Measurements from ENCODE around the gene TIGD6. TPM values are rescaled to one million over a fixed set of nuclear protein-coding genes. Genes with fewer than 3 reads are reported as not detected.

Gene TIGD6
- total RNA-seq, 3 donors from 2014 or later = 5.6 to 11.0 (median 5.6) TPM

GRCh38 chr5:150023136-150023535 lies 22.7 kb upstream of the TIGD6 start:
- H3K36me3 ChIP-seq = peaks cover 7% of the 10 kb centered on the region
- intact Hi-C loops (cut with DNase I; ENCODE audit: low total_unique reads) = no loop called here
- H3K9me3 ChIP-seq = no peaks in the 10 kb centered on the region
- H3K4me1 ChIP-seq = peaks cover 0 to 9% of the 10 kb centered on the region in 2 donors
- no peaks in the 10 kb centered on the region for H3K27me3 ChIP-seq
- H3K4me3 ChIP-seq = no peak overlapping the region
- no peak for TF ChIP-seq CTCF (IDR thresholded peaks at IDR 0.05)
- TF ChIP-seq POLR2AphosphoS5 (IDR thresholded peaks at IDR 0.05) = no peak
- TF ChIP-seq POLR2A (IDR thresholded peaks at IDR 0.05) = no peak
- H3K27ac ChIP-seq = peak overlapping the region; percentile 71
- DNase-seq (ENCODE audit: low spot score in 2 of 2) = no peak

DNA sequence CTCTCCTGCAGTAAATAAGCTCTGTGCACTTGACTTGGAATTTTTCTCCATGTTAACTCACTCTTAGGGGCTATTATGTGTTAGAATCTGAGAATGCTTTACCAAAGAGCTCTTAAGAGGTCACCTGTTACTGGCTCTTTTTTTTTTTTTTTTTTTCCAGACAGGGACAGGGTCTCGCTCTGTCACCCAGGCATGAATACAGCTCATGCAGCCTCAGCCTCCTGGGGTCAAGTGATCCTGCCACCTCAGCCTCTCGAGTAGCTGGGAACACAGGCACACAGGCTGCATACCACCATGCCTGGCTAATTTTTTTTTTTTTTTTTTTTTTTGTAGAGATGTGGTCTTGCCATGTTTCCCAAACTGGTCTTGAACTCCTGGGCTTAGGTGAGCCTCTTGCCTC lies 22.2 kb upstream of the TIGD6 start:
- peak overlapping the region; percentile 71 to 77 for H3K27ac ChIP-seq
- intact Hi-C loops (cut with DNase I; ENCODE audit: low total_unique reads) = no loop called here

GRCh38 chr5:150022158-150022531 lies 21.7 kb upstream of the TIGD6 start:
- Histone ChIP-seq H3K27me3 (no peaks in the 10 kb centered on the region), H3K9me3 (no peaks in the 10 kb centered on the region), H3K4me1 (peaks cover 0 to 9% of the 10 kb centered on the region in 2 donors), H3K4me3 (peak overlapping the region in 2 of 3 donors; percentile 18 to 21), H3K27ac (peak overlapping the region; percentile 71 to 77), H3K36me3 (peaks cover 7% of the 10 kb centered on the region)
- TF ChIP-seq POLR2A (IDR thresholded peaks at IDR 0.05) = no peak
- intact Hi-C loops (cut with DNase I; ENCODE audit: low total_unique reads) = no loop called here
- no peak for DNase-seq (ENCODE audit: low spot score in 2 of 2)

More for the DNA sequence above, 22.2 kb upstream of the TIGD6 start:
- no peaks in the 10 kb centered on the region for H3K9me3 ChIP-seq
- H3K27me3 ChIP-seq = no peaks in the 10 kb centered on the region
- peaks cover 7% of the 10 kb centered on the region for H3K36me3 ChIP-seq
- H3K4me1 ChIP-seq = peaks cover 0 to 9% of the 10 kb centered on the region in 2 donors
- no peak overlapping the region for H3K4me3 ChIP-seq
- TF ChIP-seq POLR2A (IDR thresholded peaks at IDR 0.05) (no peak), POLR2AphosphoS5 (IDR thresholded peaks at IDR 0.05) (no peak), CTCF (IDR thresholded peaks at IDR 0.05) (no peak)
- no peak for DNase-seq (ENCODE audit: low spot score in 2 of 2)

- DNase-seq (ENCODE audit: low spot score in 2 of 2) = peak in 1 of 2 donors; percentile 82
- Histone ChIP-seq H3K27me3 (no peaks in the 10 kb centered on the region), H3K27ac (peak overlapping the region; percentile 71 to 77), H3K4me1 (peaks cover 0 to 9% of the 10 kb centered on the region in 2 donors), H3K9me3 (no peaks in the 10 kb centered on the region), H3K4me3 (peak overlapping the region in 2 of 3 donors; percentile 18 to 21), H3K36me3 (peaks cover 6% of the 10 kb centered on the region)
- TF ChIP-seq POLR2AphosphoS5 (IDR thresholded peaks at IDR 0.05) (no peak), CTCF (IDR thresholded peaks at IDR 0.05) (no peak), POLR2A (IDR thresholded peaks at IDR 0.05) (no peak)
- intact Hi-C loops (cut with DNase I; ENCODE audit: low total_unique reads) = no loop called here
These were observed 21.2 kb upstream of the TIGD6 start for GRCh38 chr5:150021491-150022157.

DNA sequence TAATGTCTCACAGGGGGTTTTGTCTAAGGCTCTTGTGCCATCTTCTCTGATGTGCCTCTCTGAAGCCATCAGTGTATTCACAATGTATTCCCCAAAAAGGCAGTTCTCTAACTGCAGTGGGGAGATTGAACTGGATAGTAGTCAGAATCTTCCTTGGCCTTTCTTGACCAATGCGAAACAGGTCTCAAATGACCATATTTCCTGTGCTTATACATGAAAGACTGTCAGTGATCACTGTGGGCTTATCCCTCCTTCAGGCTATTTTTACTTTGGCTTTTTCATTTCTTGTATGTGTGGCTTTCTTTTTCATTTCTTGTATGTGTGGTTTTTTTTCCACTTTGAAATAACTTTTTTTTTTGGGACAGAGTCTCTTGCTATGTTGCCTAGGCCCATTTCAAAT lies 19.8 kb upstream of the TIGD6 start:
- no peak overlapping the region for H3K4me3 ChIP-seq
- H3K27me3 ChIP-seq = no peaks in the 10 kb centered on the region
- no peaks in the 10 kb centered on the region for H3K9me3 ChIP-seq
- H3K4me1 ChIP-seq = peaks cover 0 to 9% of the 10 kb centered on the region in 2 donors
- H3K27ac ChIP-seq = peak overlapping the region; percentile 56 to 71
- H3K36me3 ChIP-seq = peaks cover under 1% of the 10 kb centered on the region
- DNase-seq (ENCODE audit: low spot score in 2 of 2) = no peak
- no peak for TF ChIP-seq CTCF (IDR thresholded peaks at IDR 0.05)
- no peak for TF ChIP-seq POLR2A (IDR thresholded peaks at IDR 0.05)
- TF ChIP-seq POLR2AphosphoS5 (IDR thresholded peaks at IDR 0.05) = no peak
- intact Hi-C loops (cut with DNase I; ENCODE audit: low total_unique reads) = no loop called here

Measured in breast epithelium (tissue), 4 donors.